SK-N-SH (cell line): ENCODE data around the gene CCNK. TPM values are rescaled to one million over a fixed set of nuclear protein-coding genes. Genes with fewer than 3 reads are reported as not detected.

Source experiments
- CTCF ChIA-PET: fragments of 300-600, 350-600 bp; formaldehyde crosslinking; extraction: SDS; loops from one replicate; lab custom pipeline; 2021; lab: Yijun Ruan, JAX
- POLR2A ChIA-PET: fragments of 350-600 bp; sonication (Branson Sonifier 250); formaldehyde crosslinking; extraction: SDS; loops from one replicate; lab custom pipeline; 2020; ENCODE audit warnings: antibody characterized with exemption, inconsistent platforms; lab: Yijun Ruan, JAX
- DNase-seq: peaks from one replicate; pipeline ENCODE4 v3.0.0; 2012
- H2AFZ ChIP-seq: fragments of 200-600 bp; sonication (generic); 2 replicates; pipeline ENCODE4 v1.8.1; 2016; ENCODE audit warnings: antibody characterized with exemption, mild to moderate bottlenecking, low read depth
- H3F3A ChIP-seq: fragments of 200-600 bp; sonication (generic); replicated peaks from 2 replicates; pipeline ENCODE3; 2016; ENCODE audit warnings: antibody characterized with exemption, mild to moderate bottlenecking; ENCODE audit not compliant: insufficient read depth
- H3K27ac ChIP-seq, 2 experiments: fragments of 200-500 bp in 1 of 2; fragments of 200-600 bp in 1 of 2; sonication (Bioruptor generic) in 1 of 2; sonication (generic), shearing (Covaris generic) in 1 of 2; 2 replicates each; pipeline versions ENCODE4 v1.5.1 to v1.6.1; 2014 to 2016; ENCODE audit warnings: low read depth in 2 of 2, inconsistent platforms in 1 of 2, low read length in 1 of 2, mild to moderate bottlenecking in 1 of 2, mixed read lengths in 1 of 2
- H3K27me3 ChIP-seq: fragments of 200-600 bp; sonication (generic), shearing (Covaris generic); 2 replicates; pipeline ENCODE4 v1.6.1; 2016; ENCODE audit warnings: mixed run types; ENCODE audit not compliant: insufficient read depth
- H3K36me3 ChIP-seq, 2 experiments: fragments of 200-500 bp in 1 of 2; fragments of 200-600 bp in 1 of 2; sonication (Bioruptor generic) in 1 of 2; sonication (generic) in 1 of 2; replicated peaks in 1 of 2; 2 replicates each; pipeline versions ENCODE3 to v1.5.1; 2014 to 2016; ENCODE audit warnings: low read length in 1 of 2, mild to moderate bottlenecking in 1 of 2; ENCODE audit not compliant: insufficient read depth in 2 of 2, control insufficient read depth in 1 of 2
- H3K4me1 ChIP-seq, 2 experiments: fragments of 200-500 bp in 1 of 2; fragments of 200-600 bp in 1 of 2; sonication (Bioruptor generic) in 1 of 2; sonication (generic), shearing (Covaris generic) in 1 of 2; 2 replicates each; pipeline versions ENCODE4 v1.5.1 to v1.6.1; 2014 to 2016; ENCODE audit warnings: low read depth in 1 of 2, low read length in 1 of 2, mixed run types in 1 of 2; ENCODE audit not compliant: insufficient read depth in 2 of 2, control insufficient read depth in 1 of 2
- H3K4me2 ChIP-seq: fragments of 200-600 bp; sonication (generic), shearing (Covaris generic); 2 replicates; pipeline ENCODE4 v1.6.1; 2017; ENCODE audit warnings: mixed run types
- H3K4me3 ChIP-seq, 2 experiments: fragments of 200-500 bp in 1 of 2; fragments of 200-600 bp in 1 of 2; sonication (Bioruptor generic) in 1 of 2; sonication (generic), shearing (Covaris generic) in 1 of 2; 2 replicates each; pipeline versions ENCODE4 v1.5.1 to v1.8.1; 2014 to 2016; ENCODE audit warnings: low read depth in 2 of 2, inconsistent platforms in 1 of 2, low read length in 1 of 2, mild to moderate bottlenecking in 1 of 2, mixed read lengths in 1 of 2, moderate library complexity in 1 of 2
- H3K79me2 ChIP-seq: fragments of 200-600 bp; sonication (generic); 2 replicates; pipeline ENCODE4 v1.8.1; 2017; ENCODE audit warnings: mild to moderate bottlenecking; ENCODE audit not compliant: insufficient read depth
- H3K9ac ChIP-seq: fragments of 200-600 bp; sonication (generic); 2 replicates; pipeline ENCODE4 v1.6.1; 2017; ENCODE audit warnings: mixed run types
- H3K9me2 ChIP-seq: fragments of 200-600 bp; sonication (generic); 2 replicates; pipeline ENCODE4 v1.6.1; 2017; ENCODE audit warnings: mixed run types
- H3K9me3 ChIP-seq: fragments of 200-600 bp; sonication (generic); 2 replicates; pipeline ENCODE4 v1.6.1; 2017; ENCODE audit warnings: mixed run types, mild to moderate bottlenecking, moderate library complexity
- H4K20me1 ChIP-seq: fragments of 200-600 bp; sonication (generic); 2 replicates; pipeline ENCODE4 v1.6.1; 2017; ENCODE audit warnings: mild to moderate bottlenecking, mixed run types; ENCODE audit not compliant: insufficient read depth
- FOXJ3 ChIP-seq: sonication (generic); formaldehyde crosslinking; IDR thresholded peaks from 2 replicates; pipeline ENCODE4 v1.5.1; 2020; ENCODE audit warnings: mild to moderate bottlenecking, missing genetic modification reagents
- GABPA ChIP-seq: IDR thresholded peaks from 2 replicates; pipeline ENCODE4 v1.4.0; 2012; ENCODE audit warnings: low read depth, mild to moderate bottlenecking
- JUND ChIP-seq: IDR thresholded peaks from 2 replicates; pipeline ENCODE4 v1.4.0; 2012
- MXI1 ChIP-seq: IDR thresholded peaks from 2 replicates; pipeline ENCODE4 v1.6.1; 2012; ENCODE audit warnings: mild to moderate bottlenecking, low read depth, low read length, improper control_type of control experiment
- NFIC ChIP-seq: IDR thresholded peaks from 2 replicates; pipeline ENCODE4 v1.4.0; 2012; ENCODE audit warnings: borderline replicate concordance
- PBX3 ChIP-seq: IDR thresholded peaks from 2 replicates; pipeline ENCODE4; 2012
- POLR2AphosphoS5 ChIP-seq: IDR thresholded peaks from 2 replicates; pipeline ENCODE4 v1.6.1; 2012; ENCODE audit warnings: low read depth, low read length
- RAD21 ChIP-seq: IDR thresholded peaks from 2 replicates; pipeline ENCODE4 v1.6.1; 2012; ENCODE audit warnings: mild to moderate bottlenecking, low read length
- RCOR1 ChIP-seq: fragments of 150-350 bp; IDR thresholded peaks from 2 replicates; pipeline ENCODE4 v1.6.1; 2017; ENCODE audit warnings: antibody characterized with exemption, low read length
- REST ChIP-seq: IDR thresholded peaks from 2 replicates; pipeline ENCODE4 v1.6.1; 2012; ENCODE audit warnings: mild to moderate bottlenecking, low read depth, low read length, moderate library complexity
- RFX5 ChIP-seq: IDR thresholded peaks from 2 replicates; pipeline ENCODE4 v1.6.1; 2012; ENCODE audit warnings: mild to moderate bottlenecking, improper control_type of control experiment, low read length
- RXRA ChIP-seq: IDR thresholded peaks from 2 replicates; pipeline ENCODE4 v1.4.0; 2012; ENCODE audit warnings: low read depth, mild to moderate bottlenecking, borderline replicate concordance
- TAF1 ChIP-seq: IDR thresholded peaks from 2 replicates; pipeline ENCODE4 v1.6.1; 2012; ENCODE audit warnings: low read depth, mild to moderate bottlenecking, low read length, moderate library complexity, borderline replicate concordance
- TCF12 ChIP-seq: IDR thresholded peaks from 2 replicates; pipeline ENCODE4 v1.4.0; 2012
- TEAD4 ChIP-seq: IDR thresholded peaks from 2 replicates; pipeline ENCODE4 v1.4.0; 2012; ENCODE audit warnings: mild to moderate bottlenecking, borderline replicate concordance; ENCODE audit not compliant: insufficient read depth
- ZBTB33 ChIP-seq: IDR thresholded peaks from 2 replicates; pipeline ENCODE4 v1.4.0; 2012; ENCODE audit warnings: low read depth, borderline replicate concordance
- WGBS: methylation state at CpG from one replicate; pipeline ENCODE4 v1.1.6; 2017; ENCODE audit warnings: low lambda C conversion rate; 5-methylcytosine and 5-hydroxymethylcytosine counted together
- polyA plus RNA-seq, 3 experiments: library from polyadenylated mRNA; depleted of rRNA; stranded (reverse); fragments of >200 nt; gene quantifications; 2 replicates each; pipeline ENCODE4 v1.2.3, GENCODE V29; 2012

The CCNK gene
- polyA plus RNA-seq, 1 of the 3 experiments (the other 2 are of a cell fraction): 14.6 TPM

- Histone ChIP-seq H3K4me2 (no peak overlapping the region), H3F3A (no peaks in the 10 kb centered on the region), H3K27ac (no peak overlapping the region), H3K27me3 (no peaks in the 10 kb centered on the region), H3K4me3 (no peak overlapping the region), H2AFZ (no peak overlapping the region), H3K79me2 (no peaks in the 10 kb centered on the region), H4K20me1 (no peaks in the 10 kb centered on the region), H3K4me1 (no peaks in the 10 kb centered on the region), H3K36me3 (peaks cover 0 to 14% of the 10 kb centered on the region in 2 experiments), H3K9me2 (no peaks in the 10 kb centered on the region), H3K9ac (no peak overlapping the region), H3K9me3 (no peaks in the 10 kb centered on the region)
- ChIA-PET POLR2A (no interaction called here), CTCF (interaction anchor here (1.7 kb wide), 1 partner anchor 21 kb away, joined by 9 read pairs; no protein-coding TSS in a partner anchor)
- no peak for DNase-seq
- 94% methylated on average over 14 of the region's 14 CpGs for WGBS
- TF ChIP-seq FOXJ3 (no peak), TEAD4 (no peak), GABPA (no peak), RFX5 (no peak), RXRA (no peak), TAF1 (no peak), JUND (no peak), MXI1 (no peak)
Measured at GRCh38 chr14:99436247-99437180, 44.7 kb upstream of the CCNK start.

- H2AFZ ChIP-seq: no peak overlapping the region
- no peaks in the 10 kb centered on the region for H3K9me3 ChIP-seq
- DNase-seq: no peak
- ChIA-PET POLR2A (no interaction called here), CTCF (interaction anchor here (0.8 to 1.5 kb wide), 2 partner anchors 13 to 45 kb away, joined by 3 read pairs; no protein-coding TSS in a partner anchor)
- no peak overlapping the region for H3K27ac ChIP-seq
- 58% methylated on average over 3 of the region's 3 CpGs for WGBS
- peaks cover 0 to 14% of the 10 kb centered on the region in 2 experiments for H3K36me3 ChIP-seq
- no peaks in the 10 kb centered on the region for H3K4me1 ChIP-seq
- no peak overlapping the region for H3K4me2 ChIP-seq
- no peaks in the 10 kb centered on the region for H3K27me3 ChIP-seq
- H3F3A ChIP-seq: no peaks in the 10 kb centered on the region
- no peak overlapping the region for H3K4me3 ChIP-seq
- no peaks in the 10 kb centered on the region for H4K20me1 ChIP-seq
- TF ChIP-seq REST: no peak
- no peak for TF ChIP-seq TAF1
- TF ChIP-seq PBX3: no peak
- TF ChIP-seq TCF12: no peak
- no peak for TF ChIP-seq RXRA
- no peak for TF ChIP-seq RAD21
- no peak for TF ChIP-seq NFIC
- TF ChIP-seq POLR2AphosphoS5: no peak
- TF ChIP-seq RCOR1: no peak
- no peak for TF ChIP-seq ZBTB33
- H3K9me2 ChIP-seq: no peaks in the 10 kb centered on the region
- no peaks in the 10 kb centered on the region for H3K79me2 ChIP-seq
- no peak overlapping the region for H3K9ac ChIP-seq
Measured at GRCh38 chr14:99437706-99438105, 43.5 kb upstream of the CCNK start.
